GM20000 (cell line): ENCODE measurements around the gene ART1.

Experiments used
- DNase-seq: peaks from one replicate; pipeline ENCODE4 v3.0.0; 2012; ENCODE audit warnings: low spot score
- CTCF ChIP-seq: IDR thresholded peaks from 2 replicates; pipeline ENCODE4 v1.5.1; 2012; ENCODE audit warnings: mild to moderate bottlenecking, control low read depth; ENCODE audit errors: extremely low read depth, missing control alignments

ART1 gene

GRCh38 chr11:3669742-3670183, 24.8 kb downstream of the ART1 start:
- no peak for TF ChIP-seq CTCF
- DNase-seq: peak; percentile 16

- TF ChIP-seq CTCF: no peak
- peak; percentile 12 for DNase-seq
Observed at GRCh38 chr11:3671334-3672254, 26.7 kb downstream of the ART1 start, which contains the start of gene CHRNA10. CHRNA10 (minus strand) TSS chr11:3671384; CDS start chr11:3671312, 72 bp downstream.

GRCh38 chr11:3674189-3674588, 29.3 kb downstream of the ART1 start:
- DNase-seq: no peak
- no peak for TF ChIP-seq CTCF

- no peak for TF ChIP-seq CTCF
- no peak for DNase-seq
Observed at GRCh38 chr11:3675971-3676370, 31.0 kb downstream of the ART1 start.

- no peak for TF ChIP-seq CTCF
Observed at GRCh38 chr11:3679077-3679476, 34.1 kb downstream of the ART1 start.

GRCh38 chr11:3683039-3683438, 38.1 kb downstream of the ART1 start:
- no peak for TF ChIP-seq CTCF
- DNase-seq: no peak

More at GRCh38 chr11:3679077-3679476, 34.1 kb downstream of the ART1 start:
- DNase-seq: no peak

- no peak for TF ChIP-seq CTCF
- no peak for DNase-seq
Observed at GRCh38 chr11:3684129-3684818, 39.3 kb downstream of the ART1 start.
